ENCODE results near the gene XAB2.

DNA sequence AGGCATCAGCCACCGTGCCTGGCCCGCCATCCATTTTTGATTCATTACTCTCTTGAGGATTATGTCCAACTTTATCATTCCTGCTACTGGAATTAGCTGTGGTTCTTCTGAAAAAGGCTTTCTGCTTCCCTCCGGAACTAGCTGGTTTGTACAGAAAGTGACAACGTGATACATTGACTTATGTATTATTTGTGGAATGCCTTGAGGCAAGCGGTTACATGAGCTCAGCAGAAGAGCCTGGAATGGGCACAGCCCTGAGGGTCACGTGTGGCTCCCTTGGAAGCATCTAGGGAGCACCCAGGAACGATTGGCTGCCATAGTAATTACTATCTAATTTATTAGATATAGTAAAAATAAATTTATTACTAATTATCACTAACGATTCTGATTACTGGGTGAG is 25.1 kb upstream of the XAB2 start:
- TF ChIP-seq, protein P1, sequence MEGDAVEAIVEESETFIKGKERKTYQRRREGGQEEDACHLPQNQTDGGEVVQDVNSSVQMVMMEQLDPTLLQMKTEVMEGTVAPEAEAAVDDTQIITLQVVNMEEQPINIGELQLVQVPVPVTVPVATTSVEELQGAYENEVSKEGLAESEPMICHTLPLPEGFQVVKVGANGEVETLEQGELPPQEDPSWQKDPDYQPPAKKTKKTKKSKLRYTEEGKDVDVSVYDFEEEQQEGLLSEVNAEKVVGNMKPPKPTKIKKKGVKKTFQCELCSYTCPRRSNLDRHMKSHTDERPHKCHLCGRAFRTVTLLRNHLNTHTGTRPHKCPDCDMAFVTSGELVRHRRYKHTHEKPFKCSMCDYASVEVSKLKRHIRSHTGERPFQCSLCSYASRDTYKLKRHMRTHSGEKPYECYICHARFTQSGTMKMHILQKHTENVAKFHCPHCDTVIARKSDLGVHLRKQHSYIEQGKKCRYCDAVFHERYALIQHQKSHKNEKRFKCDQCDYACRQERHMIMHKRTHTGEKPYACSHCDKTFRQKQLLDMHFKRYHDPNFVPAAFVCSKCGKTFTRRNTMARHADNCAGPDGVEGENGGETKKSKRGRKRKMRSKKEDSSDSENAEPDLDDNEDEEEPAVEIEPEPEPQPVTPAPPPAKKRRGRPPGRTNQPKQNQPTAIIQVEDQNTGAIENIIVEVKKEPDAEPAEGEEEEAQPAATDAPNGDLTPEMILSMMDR (IDR thresholded peaks at IDR 0.05; ENCODE audit: low read depth, low read length, poor library complexity, severe bottlenecking) = no peak
- no peak for TF ChIP-seq EZH2phosphoT487 (IDR thresholded peaks at IDR 0.05; ENCODE audit: borderline replicate concordance, low read length)

Measured in DOHH2 (cell line).